Measurements from ENCODE around the gene PPP2R5C.
"Not testable (repeated sequence)": the region's sequence is repeated elsewhere in the genome, so short reads cannot be mapped to it uniquely, and the experiment has no call there.

The PPP2R5C gene

GRCh38 chr14:101965770-101966722 lies 204.5 kb downstream of the PPP2R5C start:
- DNase-seq (ENCODE audit: low read depth in 2 of 2): no peak

- DNase-seq (ENCODE audit: low read depth in 2 of 2): no peak
Measured at GRCh38 chr14:101966742-101967141, 205.2 kb downstream of the PPP2R5C start.

GRCh38 chr14:101968186-101968585 lies 206.7 kb downstream of the PPP2R5C start:
- no peak for DNase-seq (ENCODE audit: low read depth in 2 of 2)

GRCh38 chr14:101969481-101969880 lies 208.0 kb downstream of the PPP2R5C start:
- no peak for DNase-seq (ENCODE audit: low read depth in 2 of 2)

- no peak for DNase-seq (ENCODE audit: low read depth in 2 of 2)
Measured at GRCh38 chr14:101970830-101971400, 209.4 kb downstream of the PPP2R5C start.

GRCh38 chr14:101971458-101971857 lies 209.9 kb downstream of the PPP2R5C start:
- DNase-seq (ENCODE audit: low read depth in 2 of 2): not testable (repeated sequence)

GRCh38 chr14:101972126-101972866 lies 210.8 kb downstream of the PPP2R5C start:
- DNase-seq (ENCODE audit: low read depth in 2 of 2): no peak

GRCh38 chr14:101973356-101973755 lies 211.8 kb downstream of the PPP2R5C start:
- no peak for DNase-seq (ENCODE audit: low read depth in 2 of 2)

- no peak for DNase-seq (ENCODE audit: low read depth in 2 of 2)
Measured at GRCh38 chr14:101975231-101975630, 213.7 kb downstream of the PPP2R5C start.
